Measurements from ENCODE around the gene RNF26.
"Not testable (repeated sequence)": the region's sequence is repeated elsewhere in the genome, so short reads cannot be mapped to it uniquely, and the experiment has no call there.

RNF26 gene

GRCh38 chr11:119372260-119373058 is 38.1 kb downstream of the RNF26 start:
- DNase-seq = no peak

GRCh38 chr11:119373059-119373920 is 39.0 kb downstream of the RNF26 start:
- DNase-seq = no peak

- DNase-seq = peak; percentile 52
Measured at GRCh38 chr11:119373921-119374631, 39.7 kb downstream of the RNF26 start.

- DNase-seq = no peak
Measured at GRCh38 chr11:119374632-119375336, 40.5 kb downstream of the RNF26 start.

- DNase-seq = no peak
Measured at GRCh38 chr11:119375337-119376196, 41.2 kb downstream of the RNF26 start.

GRCh38 chr11:119376197-119376847 is 42.0 kb downstream of the RNF26 start:
- no peak for DNase-seq

- no peak for DNase-seq
Measured at GRCh38 chr11:119377112-119377901, 43.0 kb downstream of the RNF26 start.

GRCh38 chr11:119377961-119378667 is 43.8 kb downstream of the RNF26 start:
- DNase-seq = no peak

- no peak for DNase-seq
Measured at GRCh38 chr11:119378851-119379465, 44.6 kb downstream of the RNF26 start.

GRCh38 chr11:119380160-119380826 is 46.0 kb downstream of the RNF26 start:
- DNase-seq = no peak

GRCh38 chr11:119380827-119381180 is 46.5 kb downstream of the RNF26 start:
- DNase-seq = no peak

GRCh38 chr11:119381181-119381988 is 47.1 kb downstream of the RNF26 start, which contains the start of gene USP2:
Gene USP2 (minus strand): TSS chr11:119381690. CDS start chr11:119373480, 8,210 bp downstream.
- peak; percentile 66 for DNase-seq

- DNase-seq = no peak
Measured at GRCh38 chr11:119382101-119382500, 47.8 kb downstream of the RNF26 start.

GRCh38 chr11:119382513-119382912 is 48.2 kb downstream of the RNF26 start:
- DNase-seq = not testable (repeated sequence)

GRCh38 chr11:119384332-119384731 is 50.0 kb downstream of the RNF26 start:
- no peak for DNase-seq
